ENCODE measurements around the gene PDE3A. TPM values are rescaled to one million over a fixed set of nuclear protein-coding genes. Genes with fewer than 3 reads are reported as not detected.

PDE3A gene
- polyA plus RNA-seq, 3 donors: 0.10 TPM; not detected in 2

- peaks cover 0 to 2% (median 2%) of the 10 kb centered on the region in 3 donors for H3K27me3 Mint-ChIP-seq (ENCODE audit: low read depth in 3 of 3)
- Histone ChIP-seq H3K79me2 (ENCODE audit: insufficient read depth, low read length) (no peaks in the 10 kb centered on the region), H3K9ac (ENCODE audit: insufficient read depth, low read length, poor library complexity, severe bottlenecking) (no peak overlapping the region), H3K27me3 (ENCODE audit: control insufficient read depth in 2 of 2, insufficient read depth in 2 of 2, low read length in 2 of 2) (no peaks in the 10 kb centered on the region), H3K27ac (ENCODE audit: low read depth in 1 of 2, low read length in 2 of 2) (no peak overlapping the region), H2AFZ (ENCODE audit: insufficient read depth, low read depth, low read length, poor library complexity, severe bottlenecking) (no peak overlapping the region), H3K4me1 (ENCODE audit: control insufficient read depth in 1 of 2, insufficient read depth in 2 of 2, low read length in 2 of 2) (no peaks in the 10 kb centered on the region), H4K20me1 (ENCODE audit: insufficient read depth, low read length) (no peaks in the 10 kb centered on the region), H3K4me2 (replicated peaks; ENCODE audit: extremely low read depth, low read length, poor library complexity, severe bottlenecking) (no peak overlapping the region), H3K36me3 (replicated peaks in 1 of 2; ENCODE audit: control insufficient read depth in 1 of 2, insufficient read depth in 2 of 2, low read length in 2 of 2) (no peaks in the 10 kb centered on the region), H3K4me3 (replicated peaks in 1 of 3; ENCODE audit: low read depth in 2 of 3, low read length in 3 of 3) (no peak overlapping the region), H3K9me3 (replicated peaks in 1 of 2; ENCODE audit: control insufficient read depth in 1 of 2, insufficient read depth in 1 of 2, low read length in 2 of 2) (no peaks in the 10 kb centered on the region)
- no peak for DNase-seq
- H3K9me3 Mint-ChIP-seq: peaks cover 0 to 2% (median 0%) of the 10 kb centered on the region in 7 donors
- no peaks in the 10 kb centered on the region for H3K36me3 Mint-ChIP-seq
- no peaks in the 10 kb centered on the region for H3K4me1 Mint-ChIP-seq
- no peak overlapping the region for H3K27ac Mint-ChIP-seq
- WGBS (ENCODE audit: insufficient coverage): 100% methylated on average over 3 of the region's 3 CpGs
- intact Hi-C loops (cut with micrococcal nuclease): no loop called here
- TF ChIP-seq, protein P1, sequence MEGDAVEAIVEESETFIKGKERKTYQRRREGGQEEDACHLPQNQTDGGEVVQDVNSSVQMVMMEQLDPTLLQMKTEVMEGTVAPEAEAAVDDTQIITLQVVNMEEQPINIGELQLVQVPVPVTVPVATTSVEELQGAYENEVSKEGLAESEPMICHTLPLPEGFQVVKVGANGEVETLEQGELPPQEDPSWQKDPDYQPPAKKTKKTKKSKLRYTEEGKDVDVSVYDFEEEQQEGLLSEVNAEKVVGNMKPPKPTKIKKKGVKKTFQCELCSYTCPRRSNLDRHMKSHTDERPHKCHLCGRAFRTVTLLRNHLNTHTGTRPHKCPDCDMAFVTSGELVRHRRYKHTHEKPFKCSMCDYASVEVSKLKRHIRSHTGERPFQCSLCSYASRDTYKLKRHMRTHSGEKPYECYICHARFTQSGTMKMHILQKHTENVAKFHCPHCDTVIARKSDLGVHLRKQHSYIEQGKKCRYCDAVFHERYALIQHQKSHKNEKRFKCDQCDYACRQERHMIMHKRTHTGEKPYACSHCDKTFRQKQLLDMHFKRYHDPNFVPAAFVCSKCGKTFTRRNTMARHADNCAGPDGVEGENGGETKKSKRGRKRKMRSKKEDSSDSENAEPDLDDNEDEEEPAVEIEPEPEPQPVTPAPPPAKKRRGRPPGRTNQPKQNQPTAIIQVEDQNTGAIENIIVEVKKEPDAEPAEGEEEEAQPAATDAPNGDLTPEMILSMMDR (IDR thresholded peaks at IDR 0.05): no peak
- H3K4me3 Mint-ChIP-seq: no peak overlapping the region
Observed at GRCh38 chr12:20561871-20562270, 193.5 kb downstream of the PDE3A start.

- Mint-ChIP-seq H3K9me3 (no peaks in the 10 kb centered on the region), H3K36me3 (no peaks in the 10 kb centered on the region), H3K27ac (no peak overlapping the region), H3K4me3 (no peak overlapping the region), H3K4me1 (no peaks in the 10 kb centered on the region), H3K27me3 (ENCODE audit: low read depth in 3 of 3) (no peaks in the 10 kb centered on the region)
- DNase-seq: no peak
- H2AFZ ChIP-seq (ENCODE audit: insufficient read depth, low read depth, low read length, poor library complexity, severe bottlenecking): no peak overlapping the region
- H3K4me1 ChIP-seq (ENCODE audit: control insufficient read depth in 1 of 2, insufficient read depth in 2 of 2, low read length in 2 of 2): no peaks in the 10 kb centered on the region
- H3K4me3 ChIP-seq (replicated peaks in 1 of 3; ENCODE audit: low read depth in 2 of 3, low read length in 3 of 3): no peak overlapping the region
- no peak overlapping the region for H3K27ac ChIP-seq (ENCODE audit: low read depth in 1 of 2, low read length in 2 of 2)
- H3K9ac ChIP-seq (ENCODE audit: insufficient read depth, low read length, poor library complexity, severe bottlenecking): no peak overlapping the region
- H3K36me3 ChIP-seq (replicated peaks in 1 of 2; ENCODE audit: control insufficient read depth in 1 of 2, insufficient read depth in 2 of 2, low read length in 2 of 2): no peaks in the 10 kb centered on the region
- H3K9me3 ChIP-seq (replicated peaks in 1 of 2; ENCODE audit: control insufficient read depth in 1 of 2, insufficient read depth in 1 of 2, low read length in 2 of 2): no peaks in the 10 kb centered on the region
- no peaks in the 10 kb centered on the region for H3K27me3 ChIP-seq (ENCODE audit: control insufficient read depth in 2 of 2, insufficient read depth in 2 of 2, low read length in 2 of 2)
- no peaks in the 10 kb centered on the region for H4K20me1 ChIP-seq (ENCODE audit: insufficient read depth, low read length)
- no peak overlapping the region for H3K4me2 ChIP-seq (replicated peaks; ENCODE audit: extremely low read depth, low read length, poor library complexity, severe bottlenecking)
- TF ChIP-seq, protein P1 (IDR thresholded peaks at IDR 0.05): no peak
- intact Hi-C loops (cut with micrococcal nuclease): no loop called here
- no peaks in the 10 kb centered on the region for H3K79me2 ChIP-seq (ENCODE audit: insufficient read depth, low read length)
Observed at GRCh38 chr12:20567413-20567812, 199.1 kb downstream of the PDE3A start.

All from CD14-positive monocyte (primary cell).